ENCODE data around the gene VWF.

DNA sequence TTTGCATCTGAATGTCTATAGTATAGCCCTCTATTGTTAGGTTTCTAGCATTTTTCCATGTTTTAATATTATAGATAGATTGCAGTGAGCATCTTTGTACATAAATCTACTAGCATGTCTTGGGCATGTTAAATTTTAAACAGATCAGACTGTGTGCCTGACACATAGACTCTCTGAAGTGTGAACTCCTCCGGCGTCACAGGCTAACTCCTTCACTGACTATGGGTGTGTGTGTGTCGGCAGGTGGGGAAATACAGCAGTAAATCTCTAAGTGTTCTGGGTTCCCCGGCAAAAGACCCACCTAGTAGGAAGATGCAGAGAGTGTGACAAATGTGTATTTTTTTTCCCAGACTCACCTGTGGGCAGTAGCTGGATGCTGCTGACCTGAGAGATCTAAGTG is 2.3 kb downstream of the VWF start:
- TF ChIP-seq CTCF (IDR thresholded peaks at IDR 0.05) (no peak), EZH2 (IDR thresholded peaks at IDR 0.05; ENCODE audit: borderline replicate concordance, insufficient read depth, low read depth, low read length, poor library complexity, severe bottlenecking) (no peak)
